ENCODE data around the gene MLLT1. TPM values are rescaled to one million over a fixed set of nuclear protein-coding genes. Genes with fewer than 3 reads are reported as not detected.

Gene MLLT1
- total and polyA plus RNA-seq, 10 donors, result 10.1 to 57.2 (median 25.1) TPM

- DNase-seq, result peak; percentile 1
- H3K27me3 ChIP-seq (replicated peaks in 1 of 7), result peaks cover 0 to 28% (median 0%) of the 10 kb centered on the region in 7 donors
- no peaks in the 10 kb centered on the region for H3K4me1 ChIP-seq
- no peaks in the 10 kb centered on the region for H3K36me3 ChIP-seq
- peaks cover 0 to 18% (median 13%) of the 10 kb centered on the region in 8 donors for H3K9me3 ChIP-seq
- 62 to 73% (median 66%) methylated on average over 5 of the region's 5 CpGs for WGBS, 5 donors
- TF ChIP-seq, protein P1, sequence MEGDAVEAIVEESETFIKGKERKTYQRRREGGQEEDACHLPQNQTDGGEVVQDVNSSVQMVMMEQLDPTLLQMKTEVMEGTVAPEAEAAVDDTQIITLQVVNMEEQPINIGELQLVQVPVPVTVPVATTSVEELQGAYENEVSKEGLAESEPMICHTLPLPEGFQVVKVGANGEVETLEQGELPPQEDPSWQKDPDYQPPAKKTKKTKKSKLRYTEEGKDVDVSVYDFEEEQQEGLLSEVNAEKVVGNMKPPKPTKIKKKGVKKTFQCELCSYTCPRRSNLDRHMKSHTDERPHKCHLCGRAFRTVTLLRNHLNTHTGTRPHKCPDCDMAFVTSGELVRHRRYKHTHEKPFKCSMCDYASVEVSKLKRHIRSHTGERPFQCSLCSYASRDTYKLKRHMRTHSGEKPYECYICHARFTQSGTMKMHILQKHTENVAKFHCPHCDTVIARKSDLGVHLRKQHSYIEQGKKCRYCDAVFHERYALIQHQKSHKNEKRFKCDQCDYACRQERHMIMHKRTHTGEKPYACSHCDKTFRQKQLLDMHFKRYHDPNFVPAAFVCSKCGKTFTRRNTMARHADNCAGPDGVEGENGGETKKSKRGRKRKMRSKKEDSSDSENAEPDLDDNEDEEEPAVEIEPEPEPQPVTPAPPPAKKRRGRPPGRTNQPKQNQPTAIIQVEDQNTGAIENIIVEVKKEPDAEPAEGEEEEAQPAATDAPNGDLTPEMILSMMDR (IDR thresholded peaks at IDR 0.05 in 8 of 11, conservative IDR thresholded peaks at IDR 0.05 in 3 of 11), result no peak
- TF ChIP-seq POLR2AphosphoS5 (IDR thresholded peaks at IDR 0.05), result no peak
- no peak for TF ChIP-seq POLR2A (IDR thresholded peaks at IDR 0.05)
- intact Hi-C loops (cut with DNase I; ENCODE audit: low total_unique reads), result no loop called here
- no peak overlapping the region for H3K4me3 ChIP-seq
- H3K27ac ChIP-seq, result no peak overlapping the region
These were observed 33.7 kb upstream of the MLLT1 start for GRCh38 chr19:6313398-6313969.

DNA sequence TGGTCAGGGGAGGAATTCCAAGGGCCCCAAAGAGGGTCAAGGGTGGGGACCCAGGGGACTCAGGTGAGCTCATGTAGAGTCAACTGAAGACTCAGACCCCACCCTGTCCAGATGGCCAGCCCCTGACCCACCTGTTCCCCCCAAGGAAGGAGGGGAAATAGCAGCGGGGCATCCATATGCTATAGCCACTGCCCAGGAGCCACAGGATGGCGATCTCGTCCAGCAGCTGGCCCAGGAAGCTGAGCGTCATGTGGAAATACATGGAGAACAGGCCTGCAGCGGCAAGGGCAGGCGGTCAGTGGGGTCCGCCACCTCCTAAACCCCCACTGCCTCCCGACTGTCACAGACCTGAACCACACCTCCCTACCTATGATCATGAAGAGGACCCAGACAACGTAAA is 32.2 kb upstream of the MLLT1 start:
- DNase-seq, result no peak
- no peaks in the 10 kb centered on the region for H3K4me1 ChIP-seq
- H3K36me3 ChIP-seq, result no peaks in the 10 kb centered on the region
- H3K4me3 ChIP-seq, result no peak overlapping the region
- no peak overlapping the region for H3K27ac ChIP-seq
- WGBS, 5 donors, result 71 to 79% (median 72%) methylated on average over 6 to 9 of the region's 9 CpGs
- TF ChIP-seq POLR2AphosphoS5 (IDR thresholded peaks at IDR 0.05), result no peak
- no peak for TF ChIP-seq POLR2A (IDR thresholded peaks at IDR 0.05)
- intact Hi-C loops (cut with DNase I; ENCODE audit: low total_unique reads), result no loop called here
- H3K9me3 ChIP-seq, result peaks cover 0 to 18% (median 13%) of the 10 kb centered on the region in 8 donors
- H3K27me3 ChIP-seq (replicated peaks in 1 of 7), result peaks cover 0 to 35% (median 0%) of the 10 kb centered on the region in 7 donors

DNA sequence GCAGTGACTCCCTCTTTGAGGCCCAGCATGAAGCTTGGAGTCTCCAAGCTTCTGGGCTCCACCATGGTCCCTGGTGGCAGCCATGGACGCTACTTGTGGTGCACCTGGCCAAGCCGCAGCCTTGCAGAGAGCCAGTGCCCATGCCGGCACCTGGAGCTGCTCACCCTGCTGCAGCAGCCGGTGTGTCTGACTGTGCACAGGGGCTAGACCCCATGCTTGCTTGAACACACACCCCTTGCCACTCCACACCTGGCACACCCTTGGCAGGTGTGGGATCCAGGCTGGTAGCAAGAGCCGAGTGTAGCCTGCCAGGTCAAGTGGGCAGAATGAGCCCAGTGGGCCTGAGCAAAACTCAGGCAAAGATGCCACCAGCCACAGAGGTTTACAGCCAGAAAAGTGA is 18.6 kb upstream of the MLLT1 start:
- TF ChIP-seq POLR2A (IDR thresholded peaks at IDR 0.05), result no peak
- TF ChIP-seq, protein P1 (IDR thresholded peaks at IDR 0.05 in 8 of 11, conservative IDR thresholded peaks at IDR 0.05 in 3 of 11), result no peak
- TF ChIP-seq POLR2AphosphoS5 (IDR thresholded peaks at IDR 0.05), result no peak
- Histone ChIP-seq H3K9me3 (peaks cover 0 to 34% (median 24%) of the 10 kb centered on the region in 8 donors), H3K4me1 (peaks cover 0 to 3% (median 0%) of the 10 kb centered on the region in 6 donors), H3K27me3 (replicated peaks in 1 of 7) (peaks cover 0 to 16% (median 0%) of the 10 kb centered on the region in 7 donors), H3K27ac (no peak overlapping the region), H3K36me3 (no peaks in the 10 kb centered on the region), H3K4me3 (no peak overlapping the region)
- WGBS, 5 donors, result 86 to 100% (median 94%) methylated on average over 2 to 5 of the region's 5 CpGs
- peak; percentile 49 for DNase-seq
- intact Hi-C loops (cut with DNase I; ENCODE audit: low total_unique reads), result no loop called here

DNA sequence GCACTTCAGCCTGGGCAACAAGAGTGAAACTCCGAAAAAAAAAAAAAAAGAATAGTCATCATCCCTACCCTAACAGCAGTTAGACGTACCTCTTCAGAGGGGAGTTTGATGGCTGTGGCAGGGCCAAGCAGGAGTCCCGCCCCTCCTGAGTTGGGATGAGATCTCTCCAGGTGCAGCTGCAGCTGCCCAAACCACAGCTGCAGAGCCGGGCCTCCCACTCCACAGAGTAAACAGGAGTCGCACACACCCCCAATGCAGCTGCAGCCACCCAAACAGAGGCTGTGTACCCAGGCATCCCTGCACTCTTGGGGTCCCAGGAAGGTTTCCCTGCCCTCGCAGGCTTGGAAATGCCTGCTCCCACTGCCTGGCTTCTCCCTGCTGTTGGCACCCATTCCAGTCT is 17.4 kb upstream of the MLLT1 start:
- WGBS, 5 donors, result 71 to 86% (median 75%) methylated on average over 3 to 6 of the region's 6 CpGs
- intact Hi-C loops (cut with DNase I; ENCODE audit: low total_unique reads), result no loop called here

More for the DNA sequence above, 17.4 kb upstream of the MLLT1 start:
- Histone ChIP-seq H3K4me1 (peaks cover 0 to 3% (median 0%) of the 10 kb centered on the region in 6 donors), H3K27ac (no peak overlapping the region), H3K9me3 (peaks cover 2 to 46% (median 36%) of the 10 kb centered on the region in 8 donors), H3K4me3 (no peak overlapping the region), H3K36me3 (no peaks in the 10 kb centered on the region), H3K27me3 (replicated peaks in 1 of 7) (peaks cover 0 to 7% (median 0%) of the 10 kb centered on the region in 7 donors)
- peak; percentile 32 for DNase-seq
- no peak for TF ChIP-seq POLR2AphosphoS5 (IDR thresholded peaks at IDR 0.05)
- TF ChIP-seq, protein P1 (IDR thresholded peaks at IDR 0.05 in 8 of 11, conservative IDR thresholded peaks at IDR 0.05 in 3 of 11), result no peak
